D341Med (cell line): ENCODE measurements around the gene SETD5.
"Not testable (repeated sequence)": the region's sequence is repeated elsewhere in the genome, so short reads cannot be mapped to it uniquely, and the experiment has no call there.

Source experiments
- DNase-seq: peaks from one replicate; pipeline ENCODE4 v3.0.0; 2012; ENCODE audit warnings: low spot score

SETD5 gene

DNA sequence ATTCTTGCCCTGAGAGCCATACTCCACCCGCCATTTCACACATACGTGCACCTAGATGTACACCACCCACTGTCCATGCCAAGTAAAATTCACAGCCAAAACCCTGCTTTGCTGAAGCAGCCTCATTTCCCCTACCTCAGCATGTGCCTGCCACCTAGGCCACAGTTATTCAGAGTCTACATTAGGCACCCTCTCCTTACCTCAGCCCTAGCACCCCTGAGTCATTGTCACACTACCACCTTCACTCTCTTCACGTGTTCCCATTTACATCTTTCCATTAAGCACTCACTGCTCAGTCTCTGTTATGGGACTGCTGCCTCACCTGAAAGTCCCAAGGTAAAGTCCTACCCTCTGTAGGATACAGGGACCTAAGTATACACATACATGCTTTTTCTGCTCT, 70.0 kb downstream of the SETD5 start:
- no peak for DNase-seq

DNA sequence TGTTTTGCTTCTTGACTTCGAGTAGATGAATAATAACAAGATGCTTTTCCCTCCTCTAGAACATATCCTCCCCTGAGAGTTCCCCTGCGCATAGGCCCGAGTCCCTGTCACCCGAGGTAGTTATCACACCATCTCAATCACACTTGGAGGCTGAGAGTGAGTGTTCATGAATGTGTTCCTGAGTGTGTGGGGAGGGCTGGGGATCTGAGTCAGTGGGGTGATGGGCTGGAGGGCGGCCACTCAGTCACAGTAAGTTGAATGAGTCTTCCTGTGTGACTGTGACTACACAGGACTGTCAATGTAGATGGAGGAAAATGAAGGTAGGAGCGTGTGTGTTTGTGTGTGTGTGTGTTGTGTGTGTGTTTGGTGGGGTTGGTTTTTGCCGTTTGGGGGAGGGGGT, 71.0 kb downstream of the SETD5 start:
- no peak for DNase-seq

DNA sequence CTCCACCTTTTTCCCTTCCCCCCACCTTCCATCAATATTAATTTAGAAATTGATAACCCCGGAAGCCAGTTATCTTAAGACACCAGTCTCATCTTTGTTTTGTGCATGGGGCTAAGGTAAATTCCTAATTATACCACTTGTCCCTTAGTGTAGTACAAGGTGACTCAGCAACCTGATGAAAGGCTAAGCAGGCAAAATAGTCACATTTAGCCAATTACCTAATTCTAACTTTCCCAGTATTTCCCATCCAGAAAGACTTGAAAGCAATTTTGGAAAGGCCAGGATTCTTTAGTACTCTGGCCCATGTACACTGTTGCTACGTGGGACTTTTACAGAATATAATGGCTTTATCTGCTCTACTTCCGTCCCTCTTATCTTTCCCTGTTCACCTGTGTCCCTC, 72.6 kb downstream of the SETD5 start:
- DNase-seq = no peak

DNA sequence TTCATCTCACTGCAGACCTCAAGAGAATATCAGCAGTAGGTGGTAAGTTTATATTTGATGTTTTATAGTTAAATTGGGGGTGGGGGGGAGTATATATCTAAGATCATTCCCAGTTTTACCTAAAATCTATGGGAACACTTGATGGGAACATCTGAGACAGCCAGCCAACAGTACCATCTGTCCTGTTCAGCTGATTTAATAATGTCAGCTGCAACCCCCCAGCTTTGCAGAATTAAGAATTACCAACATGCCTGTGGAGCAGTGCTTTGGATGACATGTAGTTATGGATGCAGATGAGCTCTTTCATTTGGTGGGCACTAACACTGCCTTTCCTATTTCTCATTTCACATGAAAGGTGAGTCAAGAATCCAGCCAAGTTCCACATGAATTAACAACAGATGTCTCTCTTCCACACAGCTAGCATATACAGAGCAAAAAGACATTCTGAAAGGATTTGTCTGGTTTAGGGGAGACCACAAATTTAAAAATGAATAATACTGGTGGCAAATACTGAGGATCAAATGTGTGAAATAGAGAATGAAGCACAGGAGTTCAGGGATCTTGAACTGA, 76.2 kb downstream of the SETD5 start:
- no peak for DNase-seq

DNA sequence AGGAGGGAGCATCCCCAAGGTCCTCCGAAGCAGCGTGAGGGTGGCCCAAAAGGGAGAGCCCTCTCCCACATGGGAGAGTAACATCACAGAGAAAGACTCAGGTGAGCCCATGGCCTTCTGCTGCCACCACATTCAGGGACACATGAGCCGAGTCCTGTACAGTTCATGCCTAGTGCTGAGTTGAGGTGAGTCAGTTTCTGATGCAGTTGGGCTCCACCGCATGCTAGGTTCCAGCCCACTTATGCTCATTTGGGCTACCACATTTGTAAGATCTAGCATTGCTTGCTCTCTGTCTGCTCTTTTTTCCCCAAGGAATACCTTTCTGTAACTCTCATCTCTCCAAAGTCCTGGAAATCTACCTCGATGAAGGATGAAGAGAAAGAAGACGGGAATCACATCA, 77.1 kb downstream of the SETD5 start:
- DNase-seq = no peak

DNA sequence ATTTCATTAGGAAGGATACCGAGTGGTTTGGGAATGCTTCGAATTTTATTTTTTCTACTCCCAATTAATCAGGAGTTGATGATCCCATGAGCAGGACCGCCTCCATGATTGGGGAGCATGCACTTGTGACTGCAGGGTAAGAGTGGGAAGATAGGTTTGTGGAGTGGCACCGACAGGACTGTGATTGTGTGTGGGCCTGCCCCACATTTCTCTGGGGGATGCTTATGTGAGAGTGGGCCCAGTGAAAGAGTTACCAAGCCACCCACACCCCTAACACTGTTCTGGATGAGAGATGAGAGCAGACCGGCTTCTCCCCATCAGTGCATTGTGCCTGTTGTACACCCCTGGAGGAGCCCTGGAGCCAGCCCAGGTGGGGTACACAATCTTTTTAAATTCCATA, 79.5 kb downstream of the SETD5 start:
- no peak for DNase-seq

DNA sequence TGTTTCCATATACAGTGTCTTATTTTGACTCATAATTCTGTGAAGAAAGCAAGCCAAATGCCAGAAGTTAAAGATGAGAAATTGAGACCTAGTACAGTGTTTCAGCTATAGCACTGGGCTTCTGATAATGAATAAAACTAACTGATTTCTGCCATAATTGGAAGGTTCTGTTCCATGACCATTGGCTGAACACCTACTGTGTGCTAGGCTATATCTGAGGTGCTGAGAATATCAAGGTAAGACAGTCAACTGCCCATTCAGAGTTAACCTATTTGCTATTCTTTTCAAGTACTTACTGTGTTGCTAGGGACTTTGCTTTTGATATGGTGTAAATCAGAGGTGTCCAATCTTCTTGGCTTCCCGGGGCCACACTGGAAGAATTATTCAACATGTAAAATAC, 82.8 kb downstream of the SETD5 start:
- no peak for DNase-seq

DNA sequence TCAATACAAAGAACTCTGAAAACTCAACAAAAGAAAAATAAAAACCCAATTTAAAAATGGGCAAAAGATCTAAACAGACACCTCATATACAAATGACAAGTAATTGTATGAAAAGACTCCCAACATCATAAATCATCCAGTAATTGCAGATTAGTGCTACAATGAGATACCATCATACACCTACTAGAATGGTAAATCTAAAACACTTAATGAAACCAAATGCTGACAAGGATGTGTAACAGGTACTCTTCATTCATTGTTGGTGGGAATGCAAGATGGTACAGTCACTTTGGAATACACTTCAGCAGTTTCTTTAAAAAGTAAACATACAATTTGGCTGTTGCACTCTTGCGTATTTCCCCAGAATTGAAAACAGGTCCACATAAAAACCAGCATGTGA, 87.8 kb downstream of the SETD5 start:
- no peak for DNase-seq

DNA sequence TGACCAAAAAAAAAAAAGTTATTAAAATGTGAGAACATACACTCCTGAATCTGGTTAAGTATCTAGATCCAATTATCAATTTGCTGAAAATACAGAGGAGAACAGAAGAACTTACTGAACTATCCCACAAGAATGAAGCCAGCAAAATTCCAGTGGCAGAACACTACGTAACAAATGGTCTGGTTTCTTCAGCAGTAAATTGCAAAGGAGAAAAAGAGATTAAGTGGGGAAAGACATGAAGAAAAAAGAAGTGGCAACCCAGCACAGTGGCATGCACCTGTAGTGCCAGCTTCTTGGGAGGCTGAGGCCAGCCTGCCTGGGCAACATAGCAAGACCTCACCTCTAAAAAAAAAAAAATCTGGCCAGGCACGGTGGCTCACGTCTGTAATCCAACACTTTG, 94.1 kb downstream of the SETD5 start:
- DNase-seq = no peak

DNA sequence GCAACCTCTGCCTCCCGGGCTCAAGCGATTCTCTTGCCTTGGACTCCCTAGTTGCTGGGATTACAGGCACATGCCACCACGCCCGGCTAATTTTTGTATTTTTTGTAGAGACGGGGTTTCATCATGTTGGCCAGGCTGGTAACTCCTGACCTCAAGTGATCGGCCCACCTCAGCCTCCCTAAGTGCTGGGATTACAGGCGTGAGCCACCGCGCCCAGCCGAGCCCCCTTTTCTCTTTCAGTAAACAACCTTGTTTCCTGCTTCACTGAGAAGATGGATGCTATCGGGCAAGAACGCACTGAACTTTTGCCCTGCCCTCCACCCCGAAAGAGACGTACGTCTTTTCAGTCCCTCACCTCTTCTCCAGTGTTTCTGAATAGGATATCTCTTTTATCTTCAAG, 96.6 kb downstream of the SETD5 start:
- DNase-seq = not testable (repeated sequence)

DNA sequence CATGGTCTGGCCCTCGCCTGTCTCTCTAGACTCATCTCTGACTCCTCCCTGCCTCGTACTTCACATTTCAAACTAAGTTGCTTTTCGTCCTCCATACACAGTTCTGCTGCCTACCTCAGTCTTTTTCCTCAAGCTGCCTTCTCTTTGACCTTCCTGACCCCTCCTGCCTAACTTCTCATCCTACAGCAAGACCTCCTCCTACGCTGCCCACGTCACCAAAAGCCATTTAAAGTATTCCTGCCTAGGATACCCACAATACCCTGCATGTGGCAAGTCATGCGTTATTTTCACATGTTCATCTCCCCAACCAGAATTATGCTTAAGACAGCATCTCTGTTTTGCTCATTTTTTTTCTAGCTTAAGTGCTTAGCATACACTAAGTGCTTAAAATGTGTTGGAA, 99.5 kb downstream of the SETD5 start:
- DNase-seq = no peak

DNA sequence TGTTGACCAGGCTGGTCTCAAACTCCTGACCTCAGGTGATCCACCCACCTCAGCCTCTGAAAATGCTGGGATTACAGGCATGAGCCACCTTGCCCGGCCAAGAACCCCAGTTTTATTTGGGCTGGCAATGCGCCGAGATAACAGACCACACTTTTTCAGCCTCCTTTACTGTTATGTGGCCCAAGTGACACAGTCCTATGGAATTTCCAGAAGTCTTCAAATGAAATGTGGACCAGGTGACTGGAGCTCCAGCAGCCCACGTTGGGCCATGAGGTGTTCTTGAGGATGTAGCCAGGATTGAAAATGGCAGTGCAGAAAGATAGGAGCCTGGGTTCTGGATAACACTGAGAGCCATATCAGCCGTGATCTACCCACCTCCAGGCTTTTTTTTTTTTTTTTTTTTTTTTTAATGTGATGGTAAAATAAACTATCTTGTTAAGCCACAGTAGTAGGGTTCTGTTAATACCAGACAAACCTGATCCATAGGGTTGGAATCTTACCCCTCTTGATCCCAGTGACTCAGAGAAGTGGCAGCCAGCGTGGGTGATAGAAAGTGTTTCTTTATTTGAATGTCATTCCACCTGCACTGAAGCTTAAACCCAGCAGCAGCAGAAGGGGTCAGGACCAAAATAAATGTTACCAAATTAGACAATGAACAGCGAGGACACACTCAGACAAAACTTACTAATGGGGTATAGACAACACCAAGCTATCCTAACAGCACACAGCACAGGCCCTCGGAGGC, 100.6 kb downstream of the SETD5 start:
- no peak for DNase-seq

DNA sequence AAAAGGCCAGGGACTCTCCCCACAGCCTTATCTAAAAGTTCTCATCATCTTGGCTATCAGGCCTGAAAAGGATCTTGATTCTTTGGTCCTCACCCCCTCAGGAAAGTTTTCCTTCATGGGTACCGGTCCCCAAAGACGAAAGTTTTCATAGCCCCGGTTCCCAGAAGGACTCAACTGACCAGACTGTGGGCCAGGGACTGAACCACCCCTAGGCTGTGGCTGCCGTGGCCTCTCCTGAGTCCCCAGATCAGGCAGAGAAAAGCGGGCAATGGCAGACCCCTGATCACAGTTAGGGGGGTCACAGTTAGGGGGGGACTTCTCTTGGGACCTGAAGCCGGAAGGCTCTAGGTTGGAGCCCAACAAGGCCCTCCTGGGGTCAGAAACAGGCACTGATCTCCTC, 101.4 kb downstream of the SETD5 start:
- DNase-seq = no peak

DNA sequence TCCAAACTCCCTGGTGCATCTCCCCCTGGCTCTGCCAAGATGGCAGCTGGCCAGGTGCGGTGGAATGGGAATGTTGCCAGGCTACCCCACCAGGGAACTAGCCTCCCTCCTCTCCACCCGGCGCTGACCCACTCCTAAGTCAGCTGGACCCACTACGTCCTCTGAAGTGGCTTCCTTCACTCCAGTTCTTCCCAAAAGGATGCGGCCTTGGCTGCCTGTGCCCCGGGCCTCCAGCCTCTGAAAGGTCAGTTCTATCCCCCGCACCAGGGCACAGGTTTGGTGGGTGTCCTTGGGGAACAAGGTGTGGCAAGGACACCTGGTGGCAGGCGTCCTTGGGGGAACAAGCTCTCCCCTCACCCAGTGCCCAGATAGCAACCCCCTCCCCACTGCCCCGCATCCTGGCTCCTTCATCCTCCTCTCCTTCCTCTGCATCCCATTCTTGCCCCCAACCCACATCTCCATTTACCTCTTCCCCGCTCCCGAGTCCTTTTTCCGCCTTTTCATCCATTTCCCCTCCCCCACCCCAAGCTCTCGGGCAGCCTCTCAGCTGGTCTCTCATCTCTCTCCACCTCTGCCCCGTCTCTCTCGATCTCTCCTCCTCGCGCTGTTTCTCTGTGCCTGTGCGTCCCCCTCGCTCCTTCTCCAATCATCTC, 102.2 kb downstream of the SETD5 start:
- DNase-seq = no peak

DNA sequence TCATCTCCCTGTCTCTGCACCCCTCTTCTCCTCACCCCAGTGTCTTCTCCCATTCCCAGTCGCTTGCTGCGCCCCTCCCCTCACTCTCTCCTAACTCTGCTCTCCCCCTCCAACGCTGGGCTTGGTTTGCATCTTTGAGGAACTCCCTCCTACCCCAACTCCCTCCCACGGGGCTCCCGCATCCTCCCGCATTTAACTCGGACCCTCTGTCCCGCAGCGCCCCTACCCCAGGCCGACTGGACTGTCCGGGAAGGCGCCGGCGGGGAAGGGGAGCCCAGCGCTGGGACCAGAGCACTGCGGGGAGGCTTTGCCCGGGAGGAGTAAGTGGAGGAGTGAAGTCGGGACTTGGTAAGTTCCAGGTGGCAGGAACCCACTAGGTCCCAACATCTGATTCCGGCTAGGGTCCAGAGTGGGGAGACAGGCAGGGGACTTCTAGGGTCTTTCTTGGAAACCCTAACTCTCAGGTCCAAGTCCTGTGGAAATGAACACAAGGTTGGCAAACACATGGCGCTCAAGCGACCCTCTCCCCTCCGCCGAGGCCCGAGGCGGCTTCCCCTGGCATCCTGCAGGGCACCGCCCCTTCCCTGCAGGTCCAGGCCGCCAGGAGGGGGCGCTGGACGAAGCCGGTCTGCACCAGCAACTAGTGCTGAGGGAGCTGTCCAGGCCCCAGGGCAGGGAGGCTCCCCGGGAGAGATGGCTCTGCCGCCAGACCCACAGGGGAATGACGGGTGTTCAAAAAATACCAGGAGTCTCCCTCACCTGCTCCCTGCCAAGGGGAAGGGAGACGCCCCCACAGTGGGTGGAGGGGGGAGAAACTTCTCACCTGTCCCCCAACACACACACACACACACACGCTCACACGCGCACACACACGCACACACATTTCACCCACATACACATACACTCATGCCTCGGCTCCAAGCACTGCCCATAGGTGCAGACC, 103.0 kb downstream of the SETD5 start:
- DNase-seq = peak; percentile 84

DNA sequence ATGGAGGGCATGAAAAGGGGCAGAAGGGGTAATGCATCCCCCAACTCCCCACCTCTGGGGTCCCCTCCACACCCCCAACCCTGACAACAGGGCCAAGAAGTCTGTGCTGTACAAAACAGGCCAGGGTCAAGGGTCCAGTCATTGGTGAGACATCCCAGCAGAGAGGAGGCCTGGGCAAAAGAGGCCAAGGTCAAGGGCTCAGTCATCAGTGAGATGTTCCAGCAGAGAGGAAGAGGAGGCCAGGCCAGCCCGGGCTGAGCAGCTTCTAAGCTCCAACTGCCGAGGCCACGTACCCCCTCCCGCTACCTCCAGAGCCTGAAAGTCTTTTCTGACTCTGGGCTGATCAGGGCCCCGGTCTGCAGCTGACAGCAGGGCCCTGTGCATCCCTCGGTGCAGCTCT, 103.8 kb downstream of the SETD5 start:
- DNase-seq = peak; percentile 23

DNA sequence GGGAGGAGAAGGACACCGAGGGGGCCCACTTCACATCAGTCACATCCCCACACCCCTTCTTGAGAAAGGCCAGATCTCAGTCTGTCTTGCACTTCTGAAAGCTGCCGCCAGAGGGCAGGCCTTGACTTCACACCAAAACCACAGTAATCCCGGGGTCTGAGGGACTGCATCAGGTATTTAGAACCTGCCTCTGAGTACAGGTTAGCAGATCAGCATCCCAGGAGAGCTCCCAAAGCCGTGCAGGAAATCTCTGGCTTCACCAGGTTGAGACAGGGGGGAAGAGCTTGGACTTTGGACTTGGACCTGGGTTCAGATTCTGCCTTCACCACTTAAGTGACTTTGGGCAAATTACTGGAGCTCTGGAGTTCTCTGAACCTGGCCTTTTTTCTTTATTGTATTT, 105.9 kb downstream of the SETD5 start:
- peak; percentile 82 for DNase-seq

DNA sequence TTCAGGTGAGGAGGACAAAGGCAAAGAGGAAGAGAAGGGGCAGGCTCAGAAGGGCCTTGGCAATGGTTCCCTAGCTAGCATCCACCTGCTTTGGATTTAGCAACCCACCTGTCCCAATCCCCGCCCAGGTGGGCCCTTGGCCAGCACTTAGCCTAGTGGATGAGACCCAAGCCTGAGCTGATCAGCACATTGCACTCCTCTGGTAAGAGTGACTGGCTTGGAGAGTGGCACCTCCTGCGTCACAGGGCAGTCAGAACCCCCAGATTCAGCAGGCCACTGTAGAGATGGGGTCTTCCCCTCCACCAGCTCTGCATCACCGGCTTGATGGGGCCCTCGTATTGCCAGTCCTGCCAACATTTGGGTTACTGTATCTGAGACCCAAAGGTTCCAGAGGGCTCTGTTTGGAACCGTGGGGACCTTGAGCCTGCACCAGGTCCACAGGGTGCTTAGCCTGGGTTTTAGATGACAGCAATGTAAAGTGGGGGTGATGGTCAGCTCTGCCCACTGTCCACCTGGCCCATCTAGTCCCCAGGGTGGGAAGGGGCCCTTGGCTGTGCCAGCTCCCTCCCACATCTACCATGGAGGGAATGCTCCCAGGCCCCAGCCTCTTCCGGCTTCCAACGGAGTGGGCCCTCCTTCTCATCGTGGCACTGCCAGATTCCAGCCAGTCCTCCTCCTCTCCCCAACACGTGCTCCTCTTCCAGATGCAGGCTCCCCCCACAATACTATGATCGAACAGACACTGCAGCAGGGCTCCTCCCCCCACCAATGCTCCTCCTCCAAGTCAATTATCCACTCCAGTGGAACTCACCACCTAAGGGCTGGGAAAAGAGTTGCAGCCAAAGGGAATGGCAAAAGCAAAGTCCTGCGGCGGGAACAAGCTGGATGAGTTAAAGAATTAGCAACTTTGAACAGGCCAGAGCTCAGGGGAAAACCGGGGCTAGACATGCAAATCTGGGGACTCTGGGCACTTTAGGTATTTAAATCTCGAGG, 110.5 kb downstream of the SETD5 start:
- peak; percentile 31 for DNase-seq

DNA sequence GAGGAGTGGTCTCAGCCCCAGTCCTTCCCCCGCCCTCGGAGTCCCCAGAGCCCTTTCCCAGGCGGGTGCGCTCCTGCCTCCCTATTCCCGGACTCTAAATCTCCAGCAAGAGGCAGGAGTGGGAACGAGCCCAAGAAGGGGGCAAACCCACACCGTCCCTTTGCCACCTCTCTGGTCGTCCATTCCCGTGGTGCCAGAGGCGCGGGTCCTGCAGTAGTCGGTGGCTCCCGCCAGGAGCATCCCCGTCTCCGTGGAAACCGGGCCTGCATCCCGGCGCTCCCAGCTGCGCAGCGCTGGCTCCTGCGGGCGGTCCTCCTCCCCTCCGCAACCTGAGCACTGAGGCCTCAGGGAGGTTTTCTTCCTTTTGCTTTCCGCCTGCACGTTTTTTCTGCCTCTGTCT, 111.4 kb downstream of the SETD5 start:
- peak; percentile 33 for DNase-seq

DNA sequence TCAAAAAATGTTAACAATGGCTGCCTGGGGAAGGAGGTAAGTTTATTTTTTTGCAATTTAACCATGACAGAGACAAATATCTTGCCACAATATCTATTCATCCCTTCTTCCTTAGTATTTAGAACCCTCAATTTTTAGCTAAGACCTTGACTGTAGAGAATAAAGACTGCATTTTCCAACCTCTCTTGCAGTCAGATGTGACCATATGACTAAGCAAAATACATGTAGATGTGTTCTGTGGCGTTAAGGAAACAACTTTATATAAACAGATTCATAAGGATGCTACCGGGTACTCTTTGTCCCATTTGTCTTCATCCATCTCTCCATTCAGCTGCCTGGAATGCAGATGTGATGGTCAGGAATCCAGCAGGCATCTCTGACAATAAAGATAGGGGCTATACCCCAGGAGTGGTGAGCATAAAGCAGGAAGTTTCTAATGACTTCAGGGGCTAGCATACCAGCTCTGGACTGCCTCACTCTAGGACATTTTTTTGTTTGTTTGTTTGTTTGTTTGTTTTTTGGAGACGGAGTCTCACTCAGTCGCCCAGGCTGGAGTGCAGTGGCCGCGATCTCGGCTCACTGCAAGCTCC, 115.1 kb downstream of the SETD5 start:
- no peak for DNase-seq

DNA sequence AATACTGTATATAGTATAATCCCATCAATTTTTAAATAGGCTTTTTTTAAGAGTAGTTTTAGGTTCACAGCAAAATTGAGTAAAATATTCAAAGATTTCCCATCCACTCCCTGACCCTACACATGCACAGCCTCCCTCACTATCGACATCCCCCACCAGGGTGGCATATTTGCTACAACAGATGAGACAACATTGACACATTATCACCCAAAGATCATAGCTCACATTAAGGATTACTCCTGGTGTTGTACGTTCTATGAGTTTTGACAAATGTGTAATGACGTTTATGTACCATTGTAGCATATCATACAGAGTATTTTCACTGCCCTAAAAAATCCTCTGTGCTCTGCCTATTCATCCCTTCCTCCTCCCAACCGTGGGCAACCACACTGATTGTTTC, 116.9 kb downstream of the SETD5 start:
- DNase-seq = no peak
